Adrenal gland (tissue), 5 donors: ENCODE results near the gene SORBS1.

Source experiments
- CTCF ChIP-seq, 6 experiments: fragments of 450-650 bp in 4 of 6; fragments of 200-600 bp in 2 of 6; sonication (generic) in 1 of 6; IDR thresholded peaks; 1 replicate in 5 of 6; 2 replicates in 1 of 6; pipeline versions ENCODE4 v1.5.1 to v1.8.0; 2016 to 2021; ENCODE audit warnings: antibody characterized with exemption in 6 of 6, mild to moderate bottlenecking in 2 of 6, moderate library complexity in 1 of 6
- POLR2A ChIP-seq, 2 donors: fragments of 450-650 bp; IDR thresholded peaks; one replicate each; pipeline ENCODE4 v1.6.1; 2017; ENCODE audit warnings: antibody characterized with exemption in 2 of 2, mild to moderate bottlenecking in 2 of 2, moderate library complexity in 1 of 2
- donor health status: DM: no; HTN: no; CAD: no.

- TF ChIP-seq POLR2A (IDR thresholded peaks at IDR 0.05) (no peak), CTCF (IDR thresholded peaks at IDR 0.05) (no peak)
These were observed 156.7 kb downstream of the SORBS1 start for GRCh38 chr10:95404462-95404858.
